Duodenal mucosa (tissue), 2 donors: ENCODE results near the gene ABCC4.
"Not testable (repeated sequence)": the region's sequence is repeated elsewhere in the genome, so short reads cannot be mapped to it uniquely, and the experiment has no call there.

Source experiments
- H3K27ac ChIP-seq: one replicate; pipeline ENCODE4 v1.7.0; 2013; ENCODE audit warnings: low read depth, low read length
- H3K27me3 ChIP-seq, 2 donors: one replicate each; pipeline ENCODE4 v1.7.0; 2013; ENCODE audit warnings: low read length in 2 of 2, control low read depth in 1 of 2; ENCODE audit not compliant: insufficient read depth in 2 of 2, control insufficient read depth in 1 of 2
- H3K36me3 ChIP-seq, 2 donors: one replicate each; pipeline ENCODE4 v1.7.0; 2013; ENCODE audit warnings: low read length in 2 of 2, control low read depth in 1 of 2; ENCODE audit not compliant: insufficient read depth in 2 of 2, control insufficient read depth in 1 of 2
- H3K4me1 ChIP-seq, 2 donors: one replicate each; pipeline ENCODE4 v1.7.0; 2013; ENCODE audit warnings: low read length in 2 of 2, control low read depth in 1 of 2; ENCODE audit not compliant: insufficient read depth in 2 of 2, control insufficient read depth in 1 of 2
- H3K4me3 ChIP-seq, 2 donors: one replicate each; pipeline ENCODE4 v1.7.0; 2013; ENCODE audit warnings: low read length in 2 of 2, low read depth in 1 of 2
- H3K9ac ChIP-seq, 2 donors: one replicate each; pipeline ENCODE4 v1.7.0; 2013; ENCODE audit warnings: low read length in 2 of 2, low read depth in 1 of 2
- H3K9me3 ChIP-seq, 2 donors: one replicate each; pipeline ENCODE4 v1.7.0; 2013; ENCODE audit warnings: low read length in 2 of 2, control low read depth in 1 of 2; ENCODE audit not compliant: control insufficient read depth in 1 of 2

The ABCC4 gene

DNA sequence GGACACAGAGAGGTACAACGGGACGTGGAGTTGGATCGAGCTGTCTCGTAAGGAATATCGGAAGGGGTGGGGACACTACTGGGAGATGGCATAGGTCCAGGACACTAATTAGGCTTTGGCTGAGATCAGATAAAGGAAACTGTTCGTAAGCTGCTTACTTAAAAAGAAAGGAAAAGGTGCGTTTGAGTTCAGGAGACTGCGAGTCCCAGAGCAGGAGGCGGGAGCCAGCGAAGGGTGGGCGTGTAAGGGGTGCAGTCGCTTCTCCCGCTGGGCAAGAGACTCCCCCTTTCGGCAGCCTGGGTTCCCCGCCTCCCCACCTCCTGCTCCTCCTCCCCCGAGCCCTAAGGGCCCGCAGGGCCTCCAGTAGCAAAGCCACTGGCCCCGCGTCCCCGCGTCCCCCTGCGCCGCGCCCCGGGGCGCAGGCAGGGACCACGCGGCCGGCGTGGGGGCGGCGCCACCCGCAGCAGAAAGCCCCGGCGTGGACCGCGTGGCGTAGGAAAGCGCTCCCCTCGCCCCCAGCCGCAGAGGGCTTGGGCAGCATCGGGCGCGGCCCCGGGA is 547 bp downstream of the ABCC4 start:
- Histone ChIP-seq H3K4me1 (peaks cover 28 to 41% of the 10 kb centered on the region in 2 donors), H3K27ac (peak overlapping the region; percentile 25)

DNA sequence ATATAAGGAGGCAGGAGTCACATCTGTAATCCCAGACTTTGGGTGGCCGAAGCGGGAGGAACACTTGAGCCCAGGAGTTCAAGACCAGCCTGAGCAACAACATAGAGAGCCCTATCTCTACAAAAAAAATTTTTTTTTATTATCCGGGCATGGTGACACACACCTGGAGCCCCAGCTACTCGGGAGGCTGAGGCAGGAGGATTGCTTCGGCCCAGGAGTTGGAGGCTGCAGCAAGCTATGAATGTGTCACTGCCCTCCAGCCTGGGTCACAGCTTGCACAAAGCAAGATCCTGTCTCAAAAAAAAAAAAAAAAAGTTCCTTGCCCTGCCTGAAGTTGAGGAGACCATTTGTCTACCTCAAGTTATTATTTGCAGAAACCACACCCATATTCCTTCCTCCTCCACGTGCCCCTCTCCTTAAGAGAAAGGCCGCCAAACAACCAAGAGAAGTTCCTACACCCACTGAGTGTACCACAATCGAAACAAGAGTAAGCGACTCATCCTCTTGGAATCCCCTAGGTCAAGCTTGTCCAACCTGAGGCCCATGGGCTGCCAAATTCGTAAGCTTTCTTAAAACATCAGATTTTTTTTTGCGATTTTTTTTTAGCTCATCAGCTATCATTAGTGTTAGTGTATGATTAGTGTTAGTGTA is 2.2 kb downstream of the ABCC4 start:
- Histone ChIP-seq H3K27ac (no peak overlapping the region), H3K4me1 (peaks cover 24 to 37% of the 10 kb centered on the region in 2 donors), H3K27me3 (no peaks in the 10 kb centered on the region), H3K36me3 (no peaks in the 10 kb centered on the region), H3K9me3 (no peaks in the 10 kb centered on the region), H3K4me3 (no peak overlapping the region), H3K9ac (no peak overlapping the region)

More for the DNA sequence above, 547 bp downstream of the ABCC4 start:
- peak overlapping the region; percentile 68 to 85 for H3K4me3 ChIP-seq
- no peaks in the 10 kb centered on the region for H3K36me3 ChIP-seq
- H3K9ac ChIP-seq: peak overlapping the region; percentile 59 to 76
- no peaks in the 10 kb centered on the region for H3K9me3 ChIP-seq
- H3K27me3 ChIP-seq: no peaks in the 10 kb centered on the region

DNA sequence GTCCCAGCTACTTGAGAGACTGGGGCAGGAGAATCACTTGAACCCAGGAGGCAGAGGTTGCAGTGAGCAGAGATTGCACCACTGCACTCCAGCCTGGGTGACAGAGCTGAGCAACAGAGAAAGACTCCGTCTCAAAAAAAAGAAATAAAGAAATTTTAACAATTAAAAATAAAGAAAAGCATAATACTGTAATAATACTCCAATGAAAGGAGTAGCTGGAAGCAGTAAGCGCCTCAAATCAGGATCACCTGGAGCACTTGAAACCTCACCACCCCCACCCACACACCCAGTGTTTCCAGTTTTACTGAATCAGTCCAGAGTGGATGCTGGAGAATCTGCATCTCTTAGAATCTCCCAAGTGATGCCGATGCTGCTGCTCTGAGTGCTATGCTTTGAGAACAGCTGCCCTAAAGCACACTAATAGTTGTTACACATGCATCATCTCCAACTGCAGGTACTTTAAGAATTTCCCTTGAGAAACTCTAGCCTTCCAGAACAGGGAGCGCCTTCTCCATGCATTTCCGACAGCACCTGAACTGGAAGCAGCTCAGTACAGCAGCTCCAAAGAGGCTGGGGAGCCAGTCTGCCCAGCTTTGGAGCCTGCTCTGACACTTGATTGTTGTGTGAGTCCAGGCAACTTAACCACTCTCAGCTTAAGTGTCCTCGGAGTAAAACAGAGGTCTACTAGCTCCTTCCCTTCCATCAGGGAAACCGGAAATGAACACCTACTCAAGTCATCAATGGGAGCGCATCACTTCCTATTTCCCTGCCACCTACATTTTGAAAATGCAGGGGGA is 2.9 kb downstream of the ABCC4 start:
- H3K36me3 ChIP-seq: no peaks in the 10 kb centered on the region
- no peak overlapping the region for H3K4me3 ChIP-seq
- H3K9ac ChIP-seq: no peak overlapping the region
- no peak overlapping the region for H3K27ac ChIP-seq
- H3K9me3 ChIP-seq: no peaks in the 10 kb centered on the region
- H3K4me1 ChIP-seq: peaks cover 20 to 37% of the 10 kb centered on the region in 2 donors
- no peaks in the 10 kb centered on the region for H3K27me3 ChIP-seq

DNA sequence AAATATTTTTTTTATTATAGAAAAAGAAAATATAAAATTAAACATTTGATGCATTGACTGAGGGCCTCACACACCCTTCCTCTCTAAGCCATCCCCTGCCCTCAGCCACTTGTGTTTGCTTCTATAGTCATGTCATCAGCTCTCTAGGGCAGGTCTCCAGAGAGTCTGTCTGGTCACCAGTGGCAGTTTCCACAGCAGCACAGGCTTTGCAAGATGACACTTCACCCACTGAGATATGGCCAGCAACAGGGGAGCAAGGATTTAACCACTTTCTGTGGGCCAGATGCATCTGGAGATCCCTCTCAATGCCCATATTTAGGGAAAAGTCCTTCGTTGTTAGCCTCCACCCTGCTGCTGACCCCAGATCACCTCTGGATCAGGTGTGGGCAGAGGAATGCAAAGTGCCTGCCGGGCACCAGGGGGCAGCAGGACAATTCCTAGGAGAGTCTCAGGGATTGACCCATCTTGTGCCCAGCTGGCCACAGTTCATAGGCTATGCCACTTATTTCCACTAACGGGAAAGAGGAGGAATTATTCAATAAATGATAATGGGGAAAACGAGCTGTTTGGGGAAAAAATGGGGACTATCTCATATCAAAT is 4.8 kb downstream of the ABCC4 start:
- Histone ChIP-seq H3K9ac (no peak overlapping the region), H3K27me3 (no peaks in the 10 kb centered on the region), H3K4me1 (peaks cover 15 to 29% of the 10 kb centered on the region in 2 donors), H3K9me3 (no peaks in the 10 kb centered on the region), H3K4me3 (no peak overlapping the region), H3K27ac (no peak overlapping the region), H3K36me3 (no peaks in the 10 kb centered on the region)

DNA sequence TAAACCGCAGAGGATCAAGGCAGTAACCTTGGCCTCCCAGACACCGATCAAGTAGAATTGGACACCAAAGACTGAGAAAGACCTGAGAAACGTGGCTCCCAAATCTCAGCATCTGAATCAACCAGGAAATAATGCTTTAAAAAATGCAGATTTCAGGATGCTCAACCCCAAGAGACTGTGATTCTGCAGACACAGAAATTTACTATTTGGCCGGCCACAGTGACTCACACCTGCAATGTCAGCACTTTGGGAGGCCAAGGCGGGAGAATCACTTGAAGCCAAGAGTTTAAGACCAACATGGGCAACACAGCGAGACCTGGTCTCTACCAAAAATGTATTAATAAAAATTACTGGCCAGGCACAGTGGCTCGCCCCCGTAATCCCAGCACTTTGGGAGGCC is 6.2 kb downstream of the ABCC4 start:
- Histone ChIP-seq H3K27me3 (no peaks in the 10 kb centered on the region), H3K36me3 (no peaks in the 10 kb centered on the region), H3K4me3 (no peak overlapping the region), H3K27ac (no peak overlapping the region), H3K9ac (no peak overlapping the region), H3K9me3 (no peaks in the 10 kb centered on the region), H3K4me1 (peaks cover 15 to 22% of the 10 kb centered on the region in 2 donors)

DNA sequence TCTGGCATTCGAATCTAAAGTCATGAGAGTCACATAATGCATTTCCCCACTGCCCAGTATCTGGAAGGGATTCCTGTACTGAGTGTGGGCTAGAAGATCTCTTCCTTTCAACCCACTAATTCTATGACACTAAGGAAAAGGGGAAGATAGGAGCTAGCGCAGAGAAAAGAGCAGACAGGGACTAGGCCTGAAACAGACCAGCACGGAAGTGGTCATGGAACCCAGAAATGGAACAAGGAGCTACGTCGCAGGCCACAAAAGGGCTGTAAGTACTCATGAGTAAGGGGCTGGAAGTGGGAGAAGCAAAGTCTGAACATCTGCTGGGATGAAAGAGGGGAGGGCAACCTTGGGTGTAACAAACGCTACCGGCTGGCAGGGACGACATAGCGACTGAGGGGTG is 8.6 kb downstream of the ABCC4 start:
- no peaks in the 10 kb centered on the region for H3K9me3 ChIP-seq

DNA sequence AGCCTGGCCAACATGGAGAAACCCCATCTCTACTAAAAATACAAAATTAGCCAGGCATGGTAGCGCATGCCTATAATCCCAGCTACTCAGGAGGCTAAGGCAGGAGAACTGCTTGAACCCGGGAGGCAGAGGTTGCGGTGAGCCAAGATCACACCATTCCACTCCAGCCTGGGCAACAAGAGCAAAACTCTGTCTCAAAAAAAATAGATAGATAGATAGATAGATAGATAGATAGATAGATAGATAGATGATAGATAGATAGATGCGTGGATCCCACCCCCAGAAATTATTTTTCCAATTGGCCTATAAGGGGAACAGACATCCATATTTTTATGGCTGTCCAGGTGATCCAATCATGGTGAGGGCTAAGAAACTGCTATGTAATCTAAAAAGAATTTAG is 11.3 kb downstream of the ABCC4 start:
- not testable (repeated sequence) for H3K27me3 ChIP-seq, H3K27ac ChIP-seq, H3K9me3 ChIP-seq, H3K36me3 ChIP-seq, H3K9ac ChIP-seq, H3K4me3 ChIP-seq
- peaks cover 10 to 13% of the 10 kb centered on the region in 2 donors for H3K4me1 ChIP-seq

More for the DNA sequence above, 8.6 kb downstream of the ABCC4 start:
- Histone ChIP-seq H3K4me3 (no peak overlapping the region), H3K27me3 (no peaks in the 10 kb centered on the region), H3K9ac (no peak overlapping the region), H3K4me1 (peaks cover 15 to 22% of the 10 kb centered on the region in 2 donors), H3K27ac (no peak overlapping the region), H3K36me3 (no peaks in the 10 kb centered on the region)

DNA sequence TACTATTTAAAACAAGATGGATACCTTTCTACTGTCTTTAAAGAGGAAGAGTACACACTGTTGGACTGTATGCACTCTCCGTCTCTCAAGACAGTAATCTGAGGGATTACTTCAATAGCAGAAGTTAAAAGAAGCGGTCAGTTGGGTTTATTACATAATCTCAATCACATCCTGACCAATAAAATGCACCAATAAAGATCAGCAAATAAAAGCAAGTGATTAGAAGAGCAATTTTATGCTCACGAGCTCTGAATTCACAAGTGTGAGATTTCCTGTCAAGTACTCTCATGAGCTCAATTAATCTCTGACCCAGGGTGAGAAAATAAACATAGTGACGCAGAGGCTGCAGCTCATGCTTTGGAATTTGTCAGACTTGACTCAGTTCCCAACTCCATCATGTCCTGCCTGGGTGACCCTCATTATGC is 12.2 kb downstream of the ABCC4 start:
- H3K4me1 ChIP-seq: peaks cover 10 to 13% of the 10 kb centered on the region in 2 donors
- H3K9me3 ChIP-seq: no peaks in the 10 kb centered on the region
- no peak overlapping the region for H3K9ac ChIP-seq
- H3K27me3 ChIP-seq: no peaks in the 10 kb centered on the region
- no peaks in the 10 kb centered on the region for H3K36me3 ChIP-seq
- H3K4me3 ChIP-seq: peak overlapping the region in 1 of 2 donors; percentile 1
- H3K27ac ChIP-seq: no peak overlapping the region

DNA sequence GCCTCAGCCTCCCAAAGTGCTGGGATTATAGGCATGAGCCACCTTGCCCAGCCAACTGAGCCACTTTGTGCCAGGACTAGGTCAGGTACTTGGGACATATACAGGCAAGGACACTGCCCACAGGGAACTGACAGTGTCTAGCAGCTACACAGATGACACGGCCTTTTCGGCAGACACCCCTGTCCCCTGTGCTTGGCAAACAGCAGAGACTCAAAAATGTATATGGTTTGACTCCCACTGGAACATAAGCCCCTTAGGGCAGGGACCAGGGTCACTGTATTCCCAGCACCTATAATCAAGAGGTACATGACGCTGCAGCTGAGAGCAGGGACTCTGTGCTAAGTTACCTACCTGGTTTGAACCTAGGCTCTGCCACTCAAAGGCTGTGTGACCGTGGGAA is 16.8 kb downstream of the ABCC4 start:
- Histone ChIP-seq H3K36me3 (no peaks in the 10 kb centered on the region), H3K4me1 (peaks cover 8 to 12% of the 10 kb centered on the region in 2 donors), H3K4me3 (no peak overlapping the region), H3K27me3 (no peaks in the 10 kb centered on the region), H3K9me3 (no peaks in the 10 kb centered on the region), H3K9ac (no peak overlapping the region), H3K27ac (no peak overlapping the region)

DNA sequence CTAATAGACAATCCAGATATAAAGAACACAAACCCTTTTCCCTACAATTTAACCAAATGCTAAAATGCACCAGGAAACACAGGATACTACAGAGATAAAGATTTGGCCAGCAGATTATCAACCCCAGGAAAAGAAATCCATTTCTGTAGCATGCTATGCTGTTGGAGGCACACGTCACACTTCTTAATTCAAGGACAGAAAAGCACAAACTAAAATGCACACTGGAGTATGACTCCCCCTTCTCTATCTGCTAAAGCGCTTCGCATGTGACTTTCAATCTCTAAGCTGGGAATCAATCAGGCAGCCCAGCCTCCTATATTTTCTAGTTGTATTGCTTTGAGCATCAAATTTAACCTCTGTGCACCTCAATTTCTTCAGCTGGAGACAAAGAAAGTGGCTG is 22.2 kb downstream of the ABCC4 start:
- Histone ChIP-seq H3K4me1 (peaks cover 5 to 17% of the 10 kb centered on the region in 2 donors), H3K27ac (no peak overlapping the region), H3K4me3 (no peak overlapping the region), H3K9ac (no peak overlapping the region), H3K36me3 (no peaks in the 10 kb centered on the region), H3K9me3 (no peaks in the 10 kb centered on the region), H3K27me3 (no peaks in the 10 kb centered on the region)
